OCI-LY3 (cell line): ENCODE measurements around the gene DOCK8.

Experiments used
- H2AFZ ChIP-seq: fragments of 200-600, 300-600 bp; shearing (Covaris generic); 2 replicates; pipeline ENCODE4 v1.6.0; 2014; ENCODE audit warnings: antibody characterized with exemption, low read depth, low read length
- H3K27ac ChIP-seq: fragments of 200-600, 300-600 bp; sonication (generic); 2 replicates; pipeline ENCODE4 v1.5.1; 2014; ENCODE audit warnings: mild to moderate bottlenecking, low read length, moderate library complexity, mixed read lengths
- H3K27me3 ChIP-seq: fragments of 200-600, 300-600 bp; sonication (generic); 2 replicates; pipeline ENCODE4 v1.6.1; 2014; ENCODE audit warnings: low read depth, low read length, mixed read lengths
- H3K36me3 ChIP-seq: fragments of 200-600, 300-600 bp; sonication (generic); replicated peaks from 2 replicates; pipeline ENCODE3; 2014; ENCODE audit warnings: low read depth, low read length, mixed read lengths
- H3K4me1 ChIP-seq: fragments of 300-600, 200-600 bp; sonication (generic); 2 replicates; pipeline ENCODE4 v1.6.1; 2014; ENCODE audit warnings: low read length, mixed read lengths
- H3K4me2 ChIP-seq: fragments of 200-600, 300-600 bp; sonication (generic); 2 replicates; pipeline ENCODE4 v1.6.1; 2014; ENCODE audit warnings: low read length, mixed read lengths
- H3K4me3 ChIP-seq: fragments of 300-600, 200-600 bp; sonication (generic); 2 replicates; pipeline ENCODE4 v1.5.1; 2014; ENCODE audit warnings: antibody characterized with exemption, mild to moderate bottlenecking, low read length, moderate library complexity
- H3K79me2 ChIP-seq: fragments of 300-600, 200-600 bp; shearing (Covaris generic); 2 replicates; pipeline ENCODE4 v1.6.1; 2014; ENCODE audit warnings: mild to moderate bottlenecking, low read length, mixed read lengths
- H3K9ac ChIP-seq: fragments of 300-600, 200-600 bp; shearing (Covaris generic); 2 replicates; pipeline ENCODE4 v1.6.0; 2014; ENCODE audit warnings: mild to moderate bottlenecking, low read length, moderate library complexity
- H3K9me3 ChIP-seq: fragments of 200-600, 300-600 bp; shearing (Covaris generic); 2 replicates; pipeline ENCODE4 v1.6.1; 2014; ENCODE audit warnings: low read length, mixed read lengths; ENCODE audit not compliant: insufficient read depth
- H4K20me1 ChIP-seq: fragments of 200-600, 300-600 bp; sonication (generic); 2 replicates; pipeline ENCODE4 v1.6.1; 2016; ENCODE audit warnings: low read length, mixed read lengths; ENCODE audit not compliant: insufficient read depth
- EZH2phosphoT487 ChIP-seq: fragments of 200-600 bp; shearing (Covaris generic); IDR thresholded peaks from 2 replicates; pipeline ENCODE4 v1.6.1; 2018; ENCODE audit warnings: antibody characterized with exemption, mixed run types, low read depth
- TF ChIP-seq, protein P1 (sequence below): fragments of 200-600, 300-600 bp; sonication (generic); IDR thresholded peaks from 2 replicates; pipeline ENCODE4 v1.5.1; 2014; ENCODE audit warnings: antibody characterized with exemption, low read length, low read depth

Gene DOCK8

DNA sequence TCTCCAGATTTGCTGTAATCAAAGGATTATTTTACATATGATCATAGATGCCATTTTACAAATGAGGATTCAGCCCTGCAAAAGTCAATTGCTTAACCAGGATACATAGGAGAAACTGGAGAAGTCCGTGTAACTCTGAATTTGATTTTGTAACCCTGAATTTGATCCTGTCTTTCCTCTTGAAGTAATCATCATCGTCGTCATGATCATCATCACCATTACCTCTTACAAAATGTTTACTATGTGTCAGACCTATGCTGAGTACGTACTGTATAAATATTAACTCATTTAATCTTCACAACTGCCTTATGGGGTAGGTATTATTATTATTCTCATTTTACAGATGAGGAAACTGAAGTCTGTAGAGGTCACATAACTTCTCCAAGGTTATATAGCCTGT, 271.5 kb downstream of the DOCK8 start:
- H3K9ac ChIP-seq = no peak overlapping the region
- H3K4me2 ChIP-seq = no peak overlapping the region
- H3K36me3 ChIP-seq = no peaks in the 10 kb centered on the region
- TF ChIP-seq, protein P1, sequence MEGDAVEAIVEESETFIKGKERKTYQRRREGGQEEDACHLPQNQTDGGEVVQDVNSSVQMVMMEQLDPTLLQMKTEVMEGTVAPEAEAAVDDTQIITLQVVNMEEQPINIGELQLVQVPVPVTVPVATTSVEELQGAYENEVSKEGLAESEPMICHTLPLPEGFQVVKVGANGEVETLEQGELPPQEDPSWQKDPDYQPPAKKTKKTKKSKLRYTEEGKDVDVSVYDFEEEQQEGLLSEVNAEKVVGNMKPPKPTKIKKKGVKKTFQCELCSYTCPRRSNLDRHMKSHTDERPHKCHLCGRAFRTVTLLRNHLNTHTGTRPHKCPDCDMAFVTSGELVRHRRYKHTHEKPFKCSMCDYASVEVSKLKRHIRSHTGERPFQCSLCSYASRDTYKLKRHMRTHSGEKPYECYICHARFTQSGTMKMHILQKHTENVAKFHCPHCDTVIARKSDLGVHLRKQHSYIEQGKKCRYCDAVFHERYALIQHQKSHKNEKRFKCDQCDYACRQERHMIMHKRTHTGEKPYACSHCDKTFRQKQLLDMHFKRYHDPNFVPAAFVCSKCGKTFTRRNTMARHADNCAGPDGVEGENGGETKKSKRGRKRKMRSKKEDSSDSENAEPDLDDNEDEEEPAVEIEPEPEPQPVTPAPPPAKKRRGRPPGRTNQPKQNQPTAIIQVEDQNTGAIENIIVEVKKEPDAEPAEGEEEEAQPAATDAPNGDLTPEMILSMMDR = no peak
- no peak for TF ChIP-seq EZH2phosphoT487
- no peaks in the 10 kb centered on the region for H3K79me2 ChIP-seq
- no peak overlapping the region for H3K4me3 ChIP-seq
- H3K4me1 ChIP-seq = no peaks in the 10 kb centered on the region
- no peak overlapping the region for H3K27ac ChIP-seq
- H4K20me1 ChIP-seq = no peaks in the 10 kb centered on the region
- H2AFZ ChIP-seq = no peak overlapping the region
- H3K27me3 ChIP-seq = no peaks in the 10 kb centered on the region
- no peaks in the 10 kb centered on the region for H3K9me3 ChIP-seq

DNA sequence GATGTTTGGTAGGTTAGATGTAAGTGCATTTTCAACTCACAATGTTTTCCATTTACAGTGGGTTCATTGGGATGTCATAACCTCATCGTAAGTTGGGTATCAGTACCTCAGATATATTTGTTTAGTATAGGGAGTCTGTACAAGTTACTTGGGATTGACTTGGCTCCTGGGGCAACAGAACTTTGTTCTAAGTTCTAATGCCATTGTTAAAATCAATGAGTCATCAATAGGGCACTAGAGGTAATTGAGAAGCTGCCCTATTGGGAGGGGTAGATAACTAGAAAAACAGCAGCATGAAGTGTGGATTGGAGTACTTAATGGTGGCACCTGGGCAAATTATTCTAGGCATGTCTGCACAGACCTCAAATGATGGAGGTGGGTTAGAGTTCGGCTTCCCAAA, 272.8 kb downstream of the DOCK8 start:
- H4K20me1 ChIP-seq = no peaks in the 10 kb centered on the region
- H3K9me3 ChIP-seq = no peaks in the 10 kb centered on the region
- no peak overlapping the region for H3K27ac ChIP-seq
- H3K27me3 ChIP-seq = no peaks in the 10 kb centered on the region
- no peak overlapping the region for H3K4me3 ChIP-seq
- H2AFZ ChIP-seq = no peak overlapping the region
- H3K36me3 ChIP-seq = no peaks in the 10 kb centered on the region
- no peak for TF ChIP-seq EZH2phosphoT487
- TF ChIP-seq, protein P1 = no peak
- no peak overlapping the region for H3K4me2 ChIP-seq
- no peak overlapping the region for H3K9ac ChIP-seq
- H3K79me2 ChIP-seq = no peaks in the 10 kb centered on the region
- H3K4me1 ChIP-seq = no peaks in the 10 kb centered on the region

DNA sequence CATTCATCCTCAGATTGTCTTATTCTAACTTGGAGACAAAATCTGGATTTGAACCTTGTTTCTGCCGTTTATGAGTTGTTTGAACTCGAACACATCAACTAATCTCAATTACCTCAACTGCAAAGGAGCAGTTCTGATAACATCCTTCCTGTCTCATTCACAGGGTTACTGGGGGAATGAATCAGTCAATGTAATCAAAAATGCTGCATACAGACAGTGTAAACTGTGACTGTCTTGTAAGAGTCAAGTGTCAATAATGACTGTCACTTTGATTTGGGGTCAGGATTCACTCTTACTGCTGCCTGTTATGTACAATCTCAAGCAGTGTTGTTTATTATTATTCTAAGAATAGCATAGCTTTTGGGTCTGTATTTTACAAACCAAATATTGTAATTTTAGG, 273.8 kb downstream of the DOCK8 start:
- H2AFZ ChIP-seq = no peak overlapping the region
- H4K20me1 ChIP-seq = no peaks in the 10 kb centered on the region
- no peak overlapping the region for H3K4me3 ChIP-seq
- H3K36me3 ChIP-seq = no peaks in the 10 kb centered on the region
- no peak overlapping the region for H3K4me2 ChIP-seq
- no peaks in the 10 kb centered on the region for H3K9me3 ChIP-seq
- no peaks in the 10 kb centered on the region for H3K4me1 ChIP-seq
- TF ChIP-seq EZH2phosphoT487 = no peak
- TF ChIP-seq, protein P1 = no peak
- H3K79me2 ChIP-seq = no peaks in the 10 kb centered on the region
- H3K9ac ChIP-seq = no peak overlapping the region
- H3K27ac ChIP-seq = no peak overlapping the region
- no peaks in the 10 kb centered on the region for H3K27me3 ChIP-seq

DNA sequence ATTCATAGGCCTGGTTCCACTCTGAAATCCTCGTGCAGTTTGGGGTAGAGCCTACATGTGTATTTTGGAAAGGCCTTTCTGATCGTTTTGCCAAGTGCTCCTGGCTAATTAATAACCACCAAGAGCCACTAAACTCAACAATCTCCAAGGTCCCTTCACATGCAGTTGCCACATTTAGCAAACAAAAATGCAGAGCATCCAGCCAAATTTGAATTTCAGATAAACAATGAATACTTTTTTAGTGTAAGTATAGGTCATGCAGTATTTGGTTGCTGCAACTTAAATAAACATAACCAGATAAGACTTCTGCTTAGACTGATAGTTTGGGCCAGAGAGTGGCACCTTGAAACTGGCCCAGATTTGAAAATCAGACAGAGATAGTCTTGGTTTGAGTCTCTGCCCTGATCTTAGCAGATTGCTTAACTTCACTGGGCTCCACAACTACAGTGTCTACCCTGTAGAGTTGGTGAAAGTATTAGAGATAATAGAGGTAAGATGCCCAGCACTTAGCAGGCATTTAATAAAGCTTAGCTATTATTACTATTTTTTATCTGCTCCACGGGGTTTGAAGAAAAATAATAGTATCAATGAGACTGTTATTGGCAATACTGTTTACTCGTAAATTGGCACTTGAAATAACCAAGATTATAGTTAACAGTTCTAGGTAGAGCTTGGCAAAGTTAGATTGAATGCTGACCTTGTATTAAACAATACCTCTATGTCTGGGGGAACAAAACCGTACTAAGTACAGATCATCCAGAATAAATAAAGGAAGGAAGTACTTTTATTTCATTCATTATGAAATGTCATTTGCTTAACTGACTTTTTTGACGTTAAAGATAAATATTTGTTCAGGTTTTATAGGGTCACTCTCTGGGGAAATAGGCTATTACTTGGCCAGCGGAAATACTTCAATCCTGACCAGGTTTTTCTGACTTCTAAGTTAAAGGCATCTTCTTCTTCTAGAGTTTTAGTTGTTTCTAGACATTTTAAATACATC, 274.8 kb downstream of the DOCK8 start:
- Histone ChIP-seq H3K36me3 (no peaks in the 10 kb centered on the region), H2AFZ (no peak overlapping the region), H3K4me1 (no peaks in the 10 kb centered on the region), H3K27ac (no peak overlapping the region), H3K4me3 (no peak overlapping the region), H3K79me2 (no peaks in the 10 kb centered on the region), H3K4me2 (no peak overlapping the region), H4K20me1 (no peaks in the 10 kb centered on the region), H3K9me3 (no peaks in the 10 kb centered on the region), H3K9ac (no peak overlapping the region), H3K27me3 (no peaks in the 10 kb centered on the region)
- no peak for TF ChIP-seq EZH2phosphoT487
- TF ChIP-seq, protein P1 = no peak
